DND-41 (cell line): Measurements from ENCODE around the gene MBL2.

Source experiments
- ATAC-seq: fragments of 200-7000 bp; cut with Tn5 transposase; 3 replicates; pipeline ENCODE4 v1.9.1; 2021; ENCODE audit warnings: low read depth; ENCODE audit not compliant: insufficient read depth
- DNase-seq: peaks from one replicate; pipeline ENCODE4 v3.0.0-alpha.2; 2020
- H2AFZ ChIP-seq: 2 replicates; pipeline ENCODE4 v1.6.0; 2012; ENCODE audit warnings: low read depth, low read length
- H3K27ac ChIP-seq: 2 replicates; pipeline ENCODE4 v1.5.1; 2012; ENCODE audit warnings: low read length, inconsistent platforms
- H3K27me3 ChIP-seq: fragments of 200-600 bp; sonication (generic); 2 replicates; pipeline ENCODE4 v1.6.0; 2012; ENCODE audit warnings: low read length, mild to moderate bottlenecking, inconsistent platforms; ENCODE audit not compliant: insufficient read depth, poor library complexity
- H3K36me3 ChIP-seq: 2 replicates; pipeline ENCODE4 v1.5.1; 2012; ENCODE audit warnings: low read length, inconsistent platforms; ENCODE audit not compliant: insufficient read depth
- H3K4me1 ChIP-seq: 2 replicates; pipeline ENCODE4 v1.5.1; 2012; ENCODE audit warnings: mild to moderate bottlenecking, low read length; ENCODE audit not compliant: insufficient read depth
- H3K4me2 ChIP-seq: 2 replicates; pipeline ENCODE4 v1.6.0; 2012; ENCODE audit warnings: mild to moderate bottlenecking, moderate library complexity, low read length, inconsistent platforms; ENCODE audit not compliant: insufficient read depth
- H3K4me3 ChIP-seq, 2 experiments: fragments of 200-600 bp in 1 of 2; shearing (Covaris generic) in 1 of 2; 2 replicates each; pipeline ENCODE4 v1.5.1; 2012 to 2016; ENCODE audit warnings: inconsistent platforms in 2 of 2, low read length in 2 of 2, mild to moderate bottlenecking in 2 of 2, low read depth in 1 of 2, moderate library complexity in 1 of 2
- H3K79me2 ChIP-seq: 2 replicates; pipeline ENCODE4 v1.6.0; 2012; ENCODE audit warnings: low read length, inconsistent platforms; ENCODE audit not compliant: insufficient read depth
- H3K9ac ChIP-seq: 2 replicates; pipeline ENCODE4 v1.6.0; 2012; ENCODE audit warnings: low read depth, mild to moderate bottlenecking, inconsistent platforms, low read length, moderate library complexity
- H3K9me3 ChIP-seq: 2 replicates; pipeline ENCODE4 v1.5.1; 2012; ENCODE audit warnings: low read length, moderate library complexity, mild to moderate bottlenecking, inconsistent platforms; ENCODE audit not compliant: insufficient read depth, severe bottlenecking
- H4K20me1 ChIP-seq: 2 replicates; pipeline ENCODE4 v1.6.0; 2012; ENCODE audit warnings: low read length; ENCODE audit not compliant: insufficient read depth
- EZH2 ChIP-seq: IDR thresholded peaks from 3 replicates; pipeline ENCODE4 v1.6.1; 2012; ENCODE audit warnings: borderline replicate concordance, low read depth, mild to moderate bottlenecking, moderate library complexity, low read length, inconsistent platforms; ENCODE audit not compliant: severe bottlenecking
- TF ChIP-seq, protein P1 (sequence below): IDR thresholded peaks from 2 replicates; pipeline ENCODE4 v1.5.1; 2012; ENCODE audit warnings: borderline replicate concordance, low read length, moderate library complexity, mild to moderate bottlenecking; ENCODE audit not compliant: poor library complexity, severe bottlenecking; ENCODE audit errors: extremely low read depth

MBL2 gene

GRCh38 chr10:52774182-52774581, 1.6 kb upstream of the MBL2 start:
- Histone ChIP-seq H3K4me1 (no peaks in the 10 kb centered on the region), H2AFZ (no peak overlapping the region), H3K79me2 (no peaks in the 10 kb centered on the region), H3K27ac (no peak overlapping the region), H3K9ac (no peak overlapping the region), H3K4me2 (no peak overlapping the region), H3K9me3 (no peaks in the 10 kb centered on the region), H4K20me1 (no peaks in the 10 kb centered on the region), H3K4me3 (no peak overlapping the region), H3K36me3 (no peaks in the 10 kb centered on the region), H3K27me3 (no peaks in the 10 kb centered on the region)
- TF ChIP-seq EZH2: no peak
- TF ChIP-seq, protein P1, sequence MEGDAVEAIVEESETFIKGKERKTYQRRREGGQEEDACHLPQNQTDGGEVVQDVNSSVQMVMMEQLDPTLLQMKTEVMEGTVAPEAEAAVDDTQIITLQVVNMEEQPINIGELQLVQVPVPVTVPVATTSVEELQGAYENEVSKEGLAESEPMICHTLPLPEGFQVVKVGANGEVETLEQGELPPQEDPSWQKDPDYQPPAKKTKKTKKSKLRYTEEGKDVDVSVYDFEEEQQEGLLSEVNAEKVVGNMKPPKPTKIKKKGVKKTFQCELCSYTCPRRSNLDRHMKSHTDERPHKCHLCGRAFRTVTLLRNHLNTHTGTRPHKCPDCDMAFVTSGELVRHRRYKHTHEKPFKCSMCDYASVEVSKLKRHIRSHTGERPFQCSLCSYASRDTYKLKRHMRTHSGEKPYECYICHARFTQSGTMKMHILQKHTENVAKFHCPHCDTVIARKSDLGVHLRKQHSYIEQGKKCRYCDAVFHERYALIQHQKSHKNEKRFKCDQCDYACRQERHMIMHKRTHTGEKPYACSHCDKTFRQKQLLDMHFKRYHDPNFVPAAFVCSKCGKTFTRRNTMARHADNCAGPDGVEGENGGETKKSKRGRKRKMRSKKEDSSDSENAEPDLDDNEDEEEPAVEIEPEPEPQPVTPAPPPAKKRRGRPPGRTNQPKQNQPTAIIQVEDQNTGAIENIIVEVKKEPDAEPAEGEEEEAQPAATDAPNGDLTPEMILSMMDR: no peak
- ATAC-seq (no peak), DNase-seq (no peak)

DNA sequence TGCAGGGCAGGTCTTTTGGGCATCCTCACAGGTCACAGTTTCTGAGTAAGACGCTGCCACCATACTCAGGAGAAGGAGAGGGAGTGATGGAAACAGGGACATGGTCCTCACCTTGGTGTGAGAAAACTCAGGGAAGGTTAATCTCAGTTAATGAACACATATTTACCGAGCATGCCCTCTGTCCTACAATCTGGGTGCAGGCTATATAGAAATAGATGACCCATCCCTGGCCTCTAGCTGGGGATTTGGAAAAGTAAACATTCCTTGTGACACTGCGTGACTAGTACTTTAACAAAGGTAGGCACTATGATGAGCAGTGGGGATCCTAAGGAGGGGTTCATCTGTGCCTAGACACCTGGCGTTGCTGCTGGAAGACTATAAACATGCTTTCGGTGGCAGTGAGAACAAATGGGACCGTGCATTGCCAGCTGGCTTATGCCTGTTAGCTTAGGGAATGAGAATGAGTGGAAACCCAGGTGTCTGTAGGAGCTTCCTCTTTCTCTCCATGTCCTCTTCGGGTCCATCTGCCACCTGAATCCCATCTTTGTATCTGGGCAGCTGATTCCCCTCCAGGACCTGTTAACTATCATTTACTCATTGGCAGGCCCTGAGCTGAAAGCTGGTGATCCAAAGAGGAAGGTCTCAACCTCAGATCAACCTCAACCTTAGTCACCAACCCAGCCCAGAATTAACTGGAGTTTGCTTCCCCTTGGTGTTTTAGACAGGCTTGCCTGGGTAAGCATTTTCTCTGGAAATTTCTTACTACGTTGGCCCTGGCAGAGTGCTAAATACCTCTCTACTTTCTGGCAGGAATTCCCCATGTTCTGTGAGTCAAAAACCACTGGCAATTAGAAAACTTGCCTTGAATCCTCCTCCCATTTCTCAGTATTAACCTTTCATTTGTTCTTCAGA, 794 bp downstream of the MBL2 start:
- Histone ChIP-seq H2AFZ (no peak overlapping the region), H3K9me3 (no peaks in the 10 kb centered on the region), H3K4me2 (no peak overlapping the region), H3K9ac (no peak overlapping the region), H3K79me2 (no peaks in the 10 kb centered on the region), H3K27ac (no peak overlapping the region), H4K20me1 (no peaks in the 10 kb centered on the region), H3K27me3 (no peaks in the 10 kb centered on the region), H3K4me3 (no peak overlapping the region), H3K36me3 (no peaks in the 10 kb centered on the region), H3K4me1 (no peaks in the 10 kb centered on the region)
- no peak for TF ChIP-seq EZH2
- TF ChIP-seq, protein P1: no peak
- no peak for ATAC-seq
- DNase-seq: no peak

- DNase-seq (no peak), ATAC-seq (no peak)
- Histone ChIP-seq H3K4me1 (no peaks in the 10 kb centered on the region), H3K36me3 (no peaks in the 10 kb centered on the region), H3K27me3 (no peaks in the 10 kb centered on the region), H2AFZ (no peak overlapping the region), H3K9me3 (no peaks in the 10 kb centered on the region), H3K9ac (no peak overlapping the region), H3K79me2 (no peaks in the 10 kb centered on the region), H3K4me2 (no peak overlapping the region), H3K27ac (no peak overlapping the region), H4K20me1 (no peaks in the 10 kb centered on the region), H3K4me3 (no peak overlapping the region)
- TF ChIP-seq, protein P1: no peak
- no peak for TF ChIP-seq EZH2
These were observed 1.7 kb downstream of the MBL2 start for GRCh38 chr10:52770904-52771303.
